Activated CD8-positive, alpha-beta memory T cell treated with anti-CD3 and anti-CD28 coated beads, Interleukin-2, amount 50 U/mL, for 1 hour (primary cell): ENCODE measurements around the gene GREB1L.

Experiments used
- DNase-seq: peaks from one replicate; pipeline ENCODE4 v3.0.0-alpha.2; 2020; ENCODE audit errors: extremely low read depth

GREB1L gene

GRCh38 chr18:21449367-21450290 lies 207.6 kb downstream of the GREB1L start:
- DNase-seq, result no peak

GRCh38 chr18:21450503-21450902 lies 208.5 kb downstream of the GREB1L start:
- no peak for DNase-seq

- no peak for DNase-seq
Measured at GRCh38 chr18:21450913-21451312, 208.9 kb downstream of the GREB1L start.

- DNase-seq, result no peak
Measured at GRCh38 chr18:21451851-21452250, 209.8 kb downstream of the GREB1L start.

- no peak for DNase-seq
Measured at GRCh38 chr18:21452276-21452780, 210.3 kb downstream of the GREB1L start.

GRCh38 chr18:21452796-21453510 lies 210.9 kb downstream of the GREB1L start:
- DNase-seq, result no peak

- DNase-seq, result no peak
Measured at GRCh38 chr18:21453511-21453901, 211.5 kb downstream of the GREB1L start.

GRCh38 chr18:21454725-21455124 lies 212.7 kb downstream of the GREB1L start:
- DNase-seq, result no peak

GRCh38 chr18:21456428-21457178 lies 214.6 kb downstream of the GREB1L start:
- DNase-seq, result no peak

- DNase-seq, result no peak
Measured at GRCh38 chr18:21457179-21457535, 215.1 kb downstream of the GREB1L start.

- no peak for DNase-seq
Measured at GRCh38 chr18:21458310-21458709, 216.3 kb downstream of the GREB1L start.

- no peak for DNase-seq
Measured at GRCh38 chr18:21458788-21459187, 216.8 kb downstream of the GREB1L start.

- no peak for DNase-seq
Measured at GRCh38 chr18:21459706-21460286, 217.8 kb downstream of the GREB1L start.

GRCh38 chr18:21461460-21461859 lies 219.4 kb downstream of the GREB1L start:
- no peak for DNase-seq

GRCh38 chr18:21463718-21464117 lies 221.7 kb downstream of the GREB1L start:
- no peak for DNase-seq

GRCh38 chr18:21468514-21469164 lies 226.6 kb downstream of the GREB1L start:
- DNase-seq, result no peak

- no peak for DNase-seq
Measured at GRCh38 chr18:21472741-21473140, 230.7 kb downstream of the GREB1L start.

GRCh38 chr18:21474621-21475020 lies 232.6 kb downstream of the GREB1L start:
- no peak for DNase-seq

GRCh38 chr18:21479721-21480120 lies 237.7 kb downstream of the GREB1L start:
- no peak for DNase-seq

GRCh38 chr18:21481739-21482138 lies 239.7 kb downstream of the GREB1L start:
- no peak for DNase-seq

- DNase-seq, result no peak
Measured at GRCh38 chr18:21483051-21483450, 241.0 kb downstream of the GREB1L start.
